ENCODE data around the gene MYO7B. TPM values are rescaled to one million over a fixed set of nuclear protein-coding genes. Genes with fewer than 3 reads are reported as not detected.

The MYO7B gene
- total and polyA plus RNA-seq, 7 donors = 0.28 to 0.61 (median 0.49) TPM

GRCh38 chr2:127673291-127674069 lies 138.0 kb downstream of the MYO7B start:
- no peak for TF ChIP-seq CTCF (IDR thresholded peaks at IDR 0.05)
- Histone ChIP-seq H3K4me3 (peak overlapping the region; percentile 76), H3K9me3 (no peaks in the 10 kb centered on the region), H3K27ac (peak overlapping the region; percentile 49), H3K27me3 (ENCODE audit: insufficient read depth in 3 of 3, low read length in 2 of 3) (peaks cover 0 to 12% (median 7%) of the 10 kb centered on the region in 3 donors), H3K36me3 (ENCODE audit: insufficient read depth in 1 of 2, low read depth in 1 of 2) (no peaks in the 10 kb centered on the region), H3K4me1 (peaks cover 3% of the 10 kb centered on the region)
- ATAC-seq (no peak), DNase-seq (peak in 1 of 2 donors; percentile 60)
- intact Hi-C loops (cut with DNase I) = no loop called here
- WGBS, 3 donors = 65 to 75% (median 71%) methylated on average over 17 of the region's 17 CpGs

GRCh38 chr2:127674241-127675209 lies 139.0 kb downstream of the MYO7B start:
- intact Hi-C loops (cut with DNase I) = no loop called here
- peak overlapping the region; percentile 49 for H3K27ac ChIP-seq
- H3K27me3 ChIP-seq (ENCODE audit: insufficient read depth in 3 of 3, low read length in 2 of 3) = peaks cover 0 to 12% (median 7%) of the 10 kb centered on the region in 3 donors
- no peaks in the 10 kb centered on the region for H3K9me3 ChIP-seq
- ATAC-seq (peak; percentile 29 to 64 (median 47)), DNase-seq (peak; percentile 48 to 65)
- TF ChIP-seq CTCF (IDR thresholded peaks at IDR 0.05) = no peak
- peak overlapping the region; percentile 76 for H3K4me3 ChIP-seq
- WGBS, 3 donors = 7 to 14% (median 14%) methylated on average over 50 to 72 of the region's 72 CpGs
- H3K4me1 ChIP-seq = peaks cover 3% of the 10 kb centered on the region
- no peaks in the 10 kb centered on the region for H3K36me3 ChIP-seq (ENCODE audit: insufficient read depth in 1 of 2, low read depth in 1 of 2)

GRCh38 chr2:127675331-127676261 lies 140.1 kb downstream of the MYO7B start, which contains the start of gene LIMS2:
Gene LIMS2, minus strand, starts transcription at chr2:127675530. Its CDS starts 506 bp downstream, at chr2:127675024.
- peak; percentile 8 for TF ChIP-seq CTCF (IDR thresholded peaks at IDR 0.05)
- intact Hi-C loops (cut with DNase I) = no loop called here
- DNase-seq = peak in 1 of 2 donors; percentile 66
- Histone ChIP-seq H3K27ac (peak within 1 kb of the TSS; percentile 61), H3K4me1 (peaks cover 3% of the 10 kb centered on the region), H3K27me3 (ENCODE audit: insufficient read depth in 3 of 3, low read length in 2 of 3) (peaks cover 0 to 12% (median 7%) of the 10 kb centered on the region in 3 donors), H3K4me3 (peak within 1 kb of the TSS; percentile 76), H3K9me3 (no peaks in the 10 kb centered on the region), H3K36me3 (ENCODE audit: insufficient read depth in 1 of 2, low read depth in 1 of 2) (no peaks in the 10 kb centered on the region)
- WGBS, 3 donors = 2% methylated on average over 50 to 56 of the region's 56 CpGs
- peak; percentile 29 to 60 (median 40) for ATAC-seq

GRCh38 chr2:127676906-127677305 lies 141.4 kb downstream of the MYO7B start:
- ATAC-seq = no peak
- Histone ChIP-seq H3K9me3 (no peaks in the 10 kb centered on the region), H3K36me3 (ENCODE audit: insufficient read depth in 1 of 2, low read depth in 1 of 2) (no peaks in the 10 kb centered on the region), H3K4me1 (peaks cover 9% of the 10 kb centered on the region), H3K27ac (no peak overlapping the region), H3K4me3 (no peak overlapping the region), H3K27me3 (ENCODE audit: insufficient read depth in 3 of 3, low read length in 2 of 3) (peaks cover 0 to 12% (median 7%) of the 10 kb centered on the region in 3 donors)
- 49 to 71% (median 68%) methylated on average over 2 of the region's 2 CpGs for WGBS, 3 donors
- intact Hi-C loops (cut with DNase I) = no loop called here
- peak in 1 of 2 donors; percentile 38 for DNase-seq
- no peak for TF ChIP-seq CTCF (IDR thresholded peaks at IDR 0.05)

Measured in psoas muscle (tissue), 8 donors.